ENCODE data around the gene PCDH15.

GRCh38 chr10:53786236-53786900 lies 1014.7 kb downstream of the PCDH15 start:
- TF ChIP-seq CTCF (IDR thresholded peaks at IDR 0.05) = no peak
- no peak for TF ChIP-seq POLR2A (IDR thresholded peaks at IDR 0.05)

Data from esophagus squamous epithelium (tissue), 4 donors.